GM18505 (cell line): Measurements from ENCODE around the gene RRM2.

Experiments used
- ATAC-seq: cut with Tn5 transposase; IDR thresholded peaks from one replicate; pipeline ENCODE4 v1.9.1; 2021; ENCODE audit not compliant: unreplicated experiment
- POLR2A ChIP-seq: IDR thresholded peaks from 4 replicates; pipeline ENCODE4 v1.6.1; 2011; ENCODE audit warnings: borderline replicate concordance; ENCODE audit not compliant: insufficient read depth, insufficient read length; ENCODE audit errors: extremely low read depth

The RRM2 gene

GRCh38 chr2:10160203-10160955, 37.8 kb downstream of the RRM2 start:
- TF ChIP-seq POLR2A = no peak
- ATAC-seq = no peak

DNA sequence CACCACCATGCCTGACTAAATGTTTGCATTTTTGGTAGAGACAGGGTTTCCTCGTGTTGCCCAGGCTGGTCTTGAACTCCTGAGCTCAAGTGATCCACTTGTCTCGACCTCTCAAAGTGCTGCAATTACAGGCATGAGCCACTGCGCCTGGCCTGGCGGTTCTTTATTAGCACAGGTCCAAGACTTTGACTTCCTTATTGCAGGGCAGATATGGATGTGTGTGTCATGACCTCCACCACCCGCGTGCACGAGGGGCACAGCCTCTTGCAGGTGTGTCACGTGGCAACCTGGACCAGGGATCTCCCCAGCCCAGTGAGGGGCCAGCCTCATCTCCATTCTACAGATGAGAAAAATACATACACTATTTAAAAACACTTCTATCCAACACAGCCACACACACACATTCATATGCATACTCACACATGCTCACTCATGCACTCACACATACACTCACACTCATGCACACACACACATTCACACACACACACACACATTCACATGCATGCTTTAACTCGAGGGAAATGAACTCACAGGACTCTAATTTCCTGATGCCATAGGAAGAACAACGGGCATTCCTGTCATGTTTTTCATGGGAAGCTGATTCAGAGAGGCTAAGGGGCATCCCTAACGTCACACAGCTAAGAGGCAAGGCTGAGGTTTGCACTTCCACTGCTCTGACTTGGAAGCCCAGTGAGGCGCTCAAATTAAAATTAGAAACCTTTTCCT, 38.8 kb downstream of the RRM2 start:
- TF ChIP-seq POLR2A = no peak
- no peak for ATAC-seq

- no peak for ATAC-seq
- no peak for TF ChIP-seq POLR2A
Observed at GRCh38 chr2:10161961-10162441, 39.5 kb downstream of the RRM2 start.

- no peak for ATAC-seq
- TF ChIP-seq POLR2A = no peak
Observed at GRCh38 chr2:10162586-10163497, 40.3 kb downstream of the RRM2 start.

DNA sequence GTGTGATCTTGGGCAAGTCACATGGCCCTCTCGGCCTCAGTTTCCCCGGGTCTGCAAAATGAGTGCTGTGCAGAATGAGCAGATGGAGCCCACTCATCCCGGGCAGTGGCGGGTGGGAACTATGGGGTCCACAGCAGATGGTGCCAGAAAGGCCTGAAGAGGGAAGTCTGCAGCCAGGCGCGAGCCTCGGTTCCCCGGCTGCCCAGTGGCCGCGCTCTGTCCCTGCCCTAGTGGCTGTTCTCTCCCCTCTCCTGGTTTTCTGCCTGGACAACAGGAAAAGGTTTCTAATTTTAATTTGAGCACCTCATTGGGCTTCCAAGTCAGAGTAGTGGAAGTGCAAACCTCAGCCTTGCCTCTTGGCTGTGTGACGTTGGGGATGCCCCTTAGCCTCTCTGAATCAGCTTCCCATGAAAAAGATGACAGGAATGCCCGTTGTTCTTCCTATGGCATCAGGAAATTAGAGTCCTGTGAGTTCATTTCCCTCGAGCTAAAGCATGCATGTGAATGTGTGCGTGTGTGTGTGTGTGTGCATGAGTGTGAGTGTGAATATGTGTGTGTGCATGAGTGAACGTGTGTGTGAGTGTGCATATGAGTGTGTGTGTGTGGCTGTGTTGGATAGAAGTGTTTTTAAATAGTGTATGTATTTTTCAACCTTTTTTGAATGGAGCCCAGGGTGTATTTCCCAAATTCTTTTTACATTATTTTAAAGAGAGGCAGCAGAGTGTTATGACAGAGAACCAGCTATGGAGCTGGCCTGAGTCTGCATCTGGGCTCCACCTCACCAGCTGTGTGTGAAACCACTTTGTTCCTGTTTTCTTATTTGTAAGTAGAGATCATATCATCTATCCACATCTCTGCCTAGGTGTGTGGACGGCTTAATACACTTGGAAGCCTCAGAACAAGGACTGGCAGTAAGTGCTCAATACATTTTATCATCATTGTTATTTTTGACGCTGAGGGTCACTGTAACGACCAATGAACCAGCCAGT, 41.3 kb downstream of the RRM2 start:
- no peak for ATAC-seq
- no peak for TF ChIP-seq POLR2A

- ATAC-seq = no peak
- TF ChIP-seq POLR2A = no peak
Observed at GRCh38 chr2:10164601-10165000, 42.1 kb downstream of the RRM2 start.

GRCh38 chr2:10165282-10165681, 42.7 kb downstream of the RRM2 start:
- ATAC-seq = no peak
- TF ChIP-seq POLR2A = no peak

DNA sequence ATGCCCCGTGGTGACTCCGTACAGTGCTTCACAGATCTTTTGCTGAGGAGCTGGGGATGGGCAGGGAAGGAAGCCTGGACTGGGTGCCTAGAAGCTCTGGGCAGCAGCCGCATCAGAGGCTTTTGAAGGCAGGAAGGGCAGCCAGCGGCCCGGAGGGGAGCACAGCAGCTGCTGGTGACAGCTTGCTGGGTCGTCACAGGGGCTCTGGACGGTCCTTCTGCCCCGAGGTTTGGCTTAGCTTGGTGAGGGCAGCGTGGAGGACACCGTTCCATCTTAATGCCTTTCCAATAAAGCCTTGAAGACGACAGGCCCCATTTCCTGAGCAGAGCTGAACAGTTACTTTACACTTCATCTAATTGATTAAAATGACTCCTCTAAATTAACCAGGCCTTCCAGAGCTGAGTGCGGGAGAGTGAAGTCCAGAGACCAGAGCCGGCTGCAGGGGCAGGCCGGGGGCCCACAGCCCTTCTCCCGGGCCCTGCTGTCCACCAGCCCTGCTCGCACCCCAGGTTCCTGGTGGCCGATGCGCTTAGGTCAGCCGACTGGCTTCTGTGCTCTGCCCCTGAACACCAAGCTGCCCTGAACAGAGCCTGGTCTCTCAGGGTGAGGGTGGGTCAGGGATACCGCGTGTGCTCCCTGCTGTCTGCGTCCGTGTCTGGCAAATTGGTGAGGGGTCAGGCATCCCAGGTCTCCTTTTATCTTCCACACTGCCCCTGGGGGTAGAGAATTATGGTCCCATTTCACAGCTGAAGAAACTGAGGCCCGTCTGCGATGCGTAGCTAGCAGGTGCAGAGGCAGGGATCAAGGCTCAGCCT, 43.5 kb downstream of the RRM2 start:
- ATAC-seq = no peak
- TF ChIP-seq POLR2A = no peak

- no peak for TF ChIP-seq POLR2A
- ATAC-seq = no peak
Observed at GRCh38 chr2:10166676-10167292, 44.2 kb downstream of the RRM2 start.

DNA sequence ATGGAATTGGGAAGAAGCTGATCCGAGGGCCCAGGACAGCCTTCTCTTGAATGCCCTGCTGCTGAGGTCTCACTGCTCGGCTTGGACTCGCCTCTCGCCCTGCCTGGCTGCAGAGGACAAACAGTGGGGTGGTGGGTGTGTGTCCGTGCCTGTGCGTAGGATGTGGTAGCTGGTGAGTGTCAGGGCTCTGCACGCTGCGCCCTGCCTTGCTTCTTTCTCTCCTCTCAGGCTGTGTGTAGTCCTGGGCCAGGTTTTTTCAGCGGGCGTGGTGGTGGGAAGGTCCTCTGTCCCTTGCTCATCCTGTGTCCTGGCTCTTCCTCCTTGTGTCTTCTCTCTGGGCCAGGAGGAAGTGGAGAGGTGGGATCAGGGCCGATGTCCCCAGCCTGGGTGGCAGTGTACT, 44.8 kb downstream of the RRM2 start:
- no peak for ATAC-seq
- TF ChIP-seq POLR2A = no peak

DNA sequence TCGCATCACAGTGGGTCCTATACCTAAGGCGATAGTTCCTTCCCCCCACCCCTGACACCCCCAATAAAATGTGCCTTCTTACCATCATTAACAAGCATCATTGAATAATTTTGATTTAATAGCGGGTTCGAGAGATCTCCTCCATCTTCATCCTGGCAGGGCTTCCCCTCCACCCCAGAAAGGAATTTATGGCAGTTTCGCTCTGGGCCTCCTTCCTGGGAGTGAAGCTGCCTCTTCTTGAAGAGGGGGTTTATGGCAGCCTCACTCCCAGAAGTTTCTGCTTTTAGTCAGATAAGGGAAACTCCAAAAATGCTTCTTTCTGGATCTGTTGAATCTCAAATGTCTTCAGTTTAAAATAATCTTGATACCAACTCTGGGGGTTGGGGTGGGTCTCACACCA, 45.7 kb downstream of the RRM2 start:
- ATAC-seq = no peak

More for the DNA sequence above, 45.7 kb downstream of the RRM2 start:
- no peak for TF ChIP-seq POLR2A
